ENCODE results near the gene C1QTNF5. TPM values are rescaled to one million over a fixed set of nuclear protein-coding genes. Genes with fewer than 3 reads are reported as not detected.

Gene C1QTNF5
- total RNA-seq: 58.2 and 65.6 TPM in 2 replicates

GRCh38 chr11:119340335-119341221 is at the start of gene C1QTNF5:
Gene C1QTNF5 (minus strand): TSS chr11:119340883. CDS start chr11:119340397, 486 bp downstream.

GRCh38 chr11:119381181-119381988 is 40.7 kb upstream of the C1QTNF5 start, which contains the start of gene USP2:
Gene USP2 (minus strand): TSS chr11:119381690. CDS start chr11:119373480, 8,210 bp downstream.

GRCh38 chr11:119346605-119347004 is 5.9 kb upstream of the C1QTNF5 start, which contains the start of gene MFRP:
Gene MFRP (minus strand): TSS chr11:119346705. CDS start chr11:119346513, 192 bp downstream.

GRCh38 chr11:119334174-119334930 is 6.3 kb downstream of the C1QTNF5 start, which contains the start of gene RNF26:
Gene RNF26 (plus strand): TSS chr11:119334527. CDS start chr11:119335123, 596 bp downstream.

GRCh38 chr11:119316729-119317591 is 23.7 kb downstream of the C1QTNF5 start, which contains the start of gene MCAM:
Gene MCAM (minus strand): TSS chr11:119317130. CDS start chr11:119317101, 29 bp downstream.

Other genes starting within 250 kb of the C1QTNF5 start
- gene DPAGT1, start 239.0 kb downstream of the C1QTNF5 start, total RNA-seq: 13.8 and 16.6 TPM in 2 replicates
- 1.8 and 4.0 TPM in 2 replicates for gene C2CD2L, start 233.5 kb downstream of the C1QTNF5 start, total RNA-seq
- 12.2 and 14.8 TPM in 2 replicates for gene HINFP, start 219.3 kb downstream of the C1QTNF5 start, total RNA-seq
- 0.27 and 0.38 TPM in 2 replicates for gene ABCG4, start 191.8 kb downstream of the C1QTNF5 start, total RNA-seq
- 9.4 and 15.1 TPM in 2 replicates for gene NLRX1, start 172.2 kb downstream of the C1QTNF5 start, total RNA-seq
- gene NHERF4, start 155.4 kb downstream of the C1QTNF5 start, total RNA-seq: 0.19 TPM in 1 of 2 replicates, not detected in the other
- gene CBL, start 134.5 kb downstream of the C1QTNF5 start, total RNA-seq: 10.8 and 13.6 TPM in 2 replicates
- 1,233 and 1,581 TPM in 2 replicates for gene MCAM, start 23.8 kb downstream of the C1QTNF5 start, total RNA-seq
- 2.9 and 4.4 TPM in 2 replicates for gene RNF26, start 6.4 kb downstream of the C1QTNF5 start, total RNA-seq
- under 0.01 TPM in 1 of 2 replicates, not detected in the other for gene MFRP, start 5.8 kb upstream of the C1QTNF5 start, total RNA-seq
- 0.18 TPM in 1 of 2 replicates, not detected in the other for gene USP2, start 40.8 kb upstream of the C1QTNF5 start, total RNA-seq
- gene THY1, start 82.3 kb upstream of the C1QTNF5 start, total RNA-seq: 0.18 and 0.38 TPM in 2 replicates

Measured in endothelial cell of coronary artery (primary cell).